NT2/D1 (cell line): ENCODE results near the gene RREB1.

Experiments
- DNase-seq: peaks from one replicate; pipeline ENCODE4 v3.0.0-alpha.2; 2011; ENCODE audit warnings: low read depth, low spot score
- H3K27me3 ChIP-seq: 2 replicates; pipeline ENCODE4 v1.6.0; 2011; ENCODE audit warnings: mild to moderate bottlenecking; ENCODE audit not compliant: insufficient read length, insufficient read depth
- H3K36me3 ChIP-seq: 2 replicates; pipeline ENCODE4 v1.6.1; 2011; ENCODE audit warnings: mild to moderate bottlenecking, low read length, mixed read lengths; ENCODE audit not compliant: insufficient read depth, insufficient read length
- H3K4me1 ChIP-seq: 2 replicates; pipeline ENCODE4 v1.5.1; 2011; ENCODE audit not compliant: insufficient read depth, insufficient read length
- H3K4me3 ChIP-seq: 2 replicates; pipeline ENCODE4 v1.5.1; 2011; ENCODE audit warnings: low read depth; ENCODE audit not compliant: insufficient read length
- H3K9ac ChIP-seq: 2 replicates; pipeline ENCODE4 v1.6.0; 2011; ENCODE audit warnings: low read depth; ENCODE audit not compliant: insufficient read length
- H3K9me3 ChIP-seq: 2 replicates; pipeline ENCODE4 v1.5.1; 2011; ENCODE audit warnings: mild to moderate bottlenecking, low read length; ENCODE audit not compliant: insufficient read depth
- SUZ12 ChIP-seq: IDR thresholded peaks from 2 replicates; pipeline ENCODE4 v1.6.1; 2011; ENCODE audit not compliant: insufficient read length, insufficient read depth; ENCODE audit errors: extremely low read depth
- YY1 ChIP-seq: IDR thresholded peaks from 2 replicates; pipeline ENCODE4 v1.6.1; 2011; ENCODE audit not compliant: insufficient read length, insufficient read depth
- ZNF274 ChIP-seq: IDR thresholded peaks from 2 replicates; pipeline ENCODE4 v1.6.1; 2011; ENCODE audit warnings: mild to moderate bottlenecking, low read depth, low read length

RREB1 gene

DNA sequence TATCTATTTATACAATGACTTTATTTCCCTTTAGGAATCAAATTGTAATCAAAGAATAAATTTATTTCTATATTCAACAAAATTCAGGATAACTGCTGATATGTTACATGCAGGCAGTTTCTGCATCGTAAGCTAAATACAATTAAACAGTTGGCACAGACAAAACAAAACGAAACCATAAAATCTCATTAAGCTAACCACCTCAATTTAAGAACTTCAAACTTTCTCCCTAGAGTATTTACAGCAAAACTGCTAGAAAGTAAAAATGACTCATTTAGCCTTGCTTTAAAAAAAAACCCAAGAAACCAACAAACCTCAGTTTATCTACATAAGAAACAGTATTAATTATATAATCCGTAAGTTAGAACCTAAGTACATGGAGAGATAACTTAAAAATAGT, 188.2 kb downstream of the RREB1 start:
- TF ChIP-seq SUZ12 (no peak), YY1 (no peak), ZNF274 (no peak)
- no peak overlapping the region for H3K4me3 ChIP-seq
- H3K36me3 ChIP-seq = peaks cover 91% of the 10 kb centered on the region
- DNase-seq = no peak
- H3K9ac ChIP-seq = no peak overlapping the region
- no peaks in the 10 kb centered on the region for H3K4me1 ChIP-seq
- no peaks in the 10 kb centered on the region for H3K9me3 ChIP-seq
- H3K27me3 ChIP-seq = no peaks in the 10 kb centered on the region

DNA sequence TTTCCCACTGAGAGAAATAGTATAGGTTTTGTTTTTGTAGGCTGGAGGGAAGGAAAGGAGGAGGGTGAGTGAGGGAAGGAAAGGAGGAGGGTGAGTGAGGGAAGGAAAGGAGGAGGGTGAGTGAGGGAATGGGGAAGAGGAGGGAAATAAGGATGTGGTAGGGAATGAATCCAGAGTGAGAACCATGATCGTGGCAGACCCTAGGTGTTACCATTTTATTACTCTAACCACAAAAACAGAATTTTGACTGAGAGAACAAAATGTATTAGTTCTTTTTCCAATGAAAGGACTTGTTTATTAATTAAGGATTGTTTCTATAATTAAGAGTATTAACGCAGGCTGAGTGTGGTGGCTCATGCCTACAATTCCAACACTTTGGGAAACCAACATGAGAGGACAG, 188.8 kb downstream of the RREB1 start:
- no peak overlapping the region for H3K4me3 ChIP-seq
- peaks cover 92% of the 10 kb centered on the region for H3K36me3 ChIP-seq
- H3K9me3 ChIP-seq = no peaks in the 10 kb centered on the region
- H3K4me1 ChIP-seq = no peaks in the 10 kb centered on the region
- DNase-seq = no peak
- H3K27me3 ChIP-seq = no peaks in the 10 kb centered on the region
- TF ChIP-seq SUZ12 (no peak), ZNF274 (no peak), YY1 (no peak)
- H3K9ac ChIP-seq = no peak overlapping the region

DNA sequence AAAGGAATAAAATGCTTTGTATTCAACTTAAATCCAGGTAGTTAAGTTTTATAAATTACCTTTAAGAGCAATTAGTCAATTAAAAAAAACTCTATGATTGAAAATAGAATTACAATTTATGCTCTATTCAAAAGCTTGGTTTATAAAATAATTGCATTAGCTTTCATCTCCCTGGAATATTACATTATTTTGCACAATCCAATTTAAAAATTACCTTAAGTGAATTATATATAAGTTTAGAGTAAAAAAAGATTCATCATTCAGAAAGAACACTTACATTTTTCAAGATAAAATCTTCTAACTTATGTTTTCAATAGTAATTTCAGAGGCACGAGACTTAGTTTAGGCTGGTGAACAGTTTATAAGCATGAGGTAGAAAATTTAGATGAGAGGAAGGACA, 190.4 kb downstream of the RREB1 start:
- DNase-seq = no peak
- H3K27me3 ChIP-seq = no peaks in the 10 kb centered on the region
- H3K36me3 ChIP-seq = peaks cover 89% of the 10 kb centered on the region
- H3K4me1 ChIP-seq = no peaks in the 10 kb centered on the region
- H3K9ac ChIP-seq = no peak overlapping the region
- H3K9me3 ChIP-seq = no peaks in the 10 kb centered on the region
- TF ChIP-seq SUZ12 (no peak), YY1 (no peak), ZNF274 (no peak)
- no peak overlapping the region for H3K4me3 ChIP-seq

DNA sequence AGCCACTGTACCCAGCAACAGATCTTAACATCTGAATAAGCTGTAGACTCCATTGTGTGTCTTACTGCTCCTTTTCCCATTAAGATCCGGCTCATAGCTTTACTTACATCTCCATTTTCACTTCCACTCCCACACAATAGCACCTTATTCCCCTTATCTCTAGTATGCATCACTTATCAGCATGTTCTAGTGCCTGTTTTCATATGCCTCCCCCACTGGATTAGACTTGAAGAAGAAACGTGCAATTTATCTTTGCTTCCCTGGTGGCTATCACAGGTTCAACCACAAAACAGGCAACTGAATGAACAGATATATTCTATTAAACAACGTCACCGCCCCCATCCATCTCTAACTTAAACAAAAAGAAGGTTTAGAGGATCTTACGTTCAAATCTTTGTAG, 193.2 kb downstream of the RREB1 start:
- no peak overlapping the region for H3K4me3 ChIP-seq
- peaks cover 90% of the 10 kb centered on the region for H3K36me3 ChIP-seq
- H3K27me3 ChIP-seq = no peaks in the 10 kb centered on the region
- DNase-seq = no peak
- H3K4me1 ChIP-seq = no peaks in the 10 kb centered on the region
- H3K9ac ChIP-seq = no peak overlapping the region
- TF ChIP-seq ZNF274 (no peak), YY1 (no peak), SUZ12 (no peak)
- H3K9me3 ChIP-seq = no peaks in the 10 kb centered on the region
